HG02970 (cell line): Measurements from ENCODE around the gene AKT2.
A peak's percentile ranks its signal among the peaks of the same experiment; 100 is the strongest.

Experiments used
- ATAC-seq: cut with Tn5 transposase; IDR thresholded peaks from one replicate; pipeline ENCODE4 v1.9.1; 2021; ENCODE audit warnings: mild to moderate bottlenecking, moderate library complexity, moderate number of reproducible peaks; ENCODE audit not compliant: unreplicated experiment, low FRiP score

Gene AKT2

DNA sequence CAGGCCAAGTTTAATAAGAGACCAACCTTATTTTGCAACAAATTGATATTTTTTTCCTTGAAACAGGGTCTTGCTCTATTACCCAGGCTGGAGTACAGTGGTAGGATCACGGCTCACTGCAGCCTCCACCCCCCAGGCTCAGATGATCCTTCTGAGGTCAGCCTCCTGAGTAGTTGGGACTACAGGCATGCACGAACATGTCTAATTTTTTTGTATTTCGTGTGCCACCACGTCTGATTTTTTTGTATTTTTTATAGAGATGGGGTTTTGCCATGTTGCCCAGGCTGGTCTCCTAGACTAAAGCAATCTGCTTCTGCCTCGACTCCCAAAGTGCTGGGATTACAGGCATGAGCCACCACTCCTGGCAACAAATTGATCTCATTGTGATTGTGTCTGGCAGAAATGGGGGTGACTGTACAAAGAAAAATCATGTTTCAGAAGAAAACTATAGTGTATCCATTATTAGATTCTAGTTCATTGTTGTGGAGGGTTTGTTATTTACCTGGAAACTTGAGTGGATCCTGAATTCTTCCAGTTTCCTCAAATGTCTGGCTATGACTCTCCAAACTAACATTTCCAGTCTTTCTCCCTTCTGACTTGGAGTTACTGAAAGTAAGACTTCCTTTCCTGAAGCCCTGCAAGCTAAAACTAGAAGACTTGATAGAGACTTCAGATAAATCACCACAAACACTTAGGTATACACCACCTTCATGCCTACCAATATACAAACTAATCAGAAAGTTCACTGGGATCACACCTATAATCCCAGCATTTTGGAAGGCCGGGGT is 17.3 kb upstream of the AKT2 start:
- no peak for ATAC-seq

DNA sequence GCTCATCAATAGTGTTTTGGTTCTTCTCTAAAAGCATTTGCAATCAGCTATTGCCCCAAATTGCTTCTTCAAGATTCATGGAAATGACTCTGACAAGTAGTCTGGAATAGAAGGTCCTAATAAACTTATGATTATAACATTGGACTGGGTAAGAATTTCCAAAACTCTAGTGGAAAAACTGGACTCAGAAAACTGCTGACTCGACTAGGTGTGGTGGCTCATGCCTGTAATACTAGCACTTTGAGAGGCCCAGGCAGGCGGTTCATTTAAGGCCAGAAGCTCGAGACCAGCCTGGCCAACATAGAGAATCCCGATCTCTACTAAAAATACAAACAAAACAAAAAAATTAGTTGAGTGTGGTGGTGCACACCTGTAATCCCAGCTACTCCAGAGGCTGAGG is 15.5 kb upstream of the AKT2 start:
- ATAC-seq: no peak

DNA sequence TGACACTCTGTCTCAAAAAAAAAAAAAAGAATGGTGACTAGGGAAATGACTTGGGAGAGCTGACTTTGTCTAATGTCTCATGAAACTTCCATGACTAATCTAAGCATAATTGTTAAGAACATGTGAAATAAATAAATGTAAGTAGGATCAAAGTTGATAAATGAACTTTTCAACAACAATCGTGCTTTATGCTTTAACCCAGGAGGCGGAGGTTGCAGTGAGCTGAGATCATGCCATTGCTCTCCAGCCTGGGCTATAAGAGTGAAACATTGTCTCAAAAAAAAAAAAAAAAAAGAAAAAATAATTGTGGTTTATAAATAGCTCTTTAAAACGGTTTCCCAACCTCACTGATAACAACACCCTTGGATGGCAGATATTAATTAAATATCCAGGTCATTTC is 12.9 kb upstream of the AKT2 start:
- ATAC-seq: no peak

DNA sequence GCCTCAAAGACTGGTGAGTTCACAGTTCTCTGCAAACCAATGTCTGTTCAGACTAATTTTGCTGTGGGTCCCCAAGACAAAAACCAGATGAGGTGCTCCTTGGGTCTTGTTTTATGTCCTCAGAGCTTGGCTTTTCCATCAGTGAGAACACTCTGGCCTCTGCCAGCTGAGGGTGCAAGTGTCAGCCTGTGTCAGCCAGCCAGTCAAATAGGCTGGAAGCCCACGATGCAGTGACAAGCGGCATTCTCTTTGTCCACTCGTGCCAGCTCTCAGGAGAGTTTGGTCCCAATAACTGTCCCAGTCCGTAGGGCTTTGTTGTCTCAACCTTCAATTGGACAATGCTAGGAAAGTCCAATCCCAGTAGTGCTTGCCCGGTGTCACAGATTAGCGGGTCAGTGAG is 9.4 kb upstream of the AKT2 start:
- ATAC-seq: no peak

DNA sequence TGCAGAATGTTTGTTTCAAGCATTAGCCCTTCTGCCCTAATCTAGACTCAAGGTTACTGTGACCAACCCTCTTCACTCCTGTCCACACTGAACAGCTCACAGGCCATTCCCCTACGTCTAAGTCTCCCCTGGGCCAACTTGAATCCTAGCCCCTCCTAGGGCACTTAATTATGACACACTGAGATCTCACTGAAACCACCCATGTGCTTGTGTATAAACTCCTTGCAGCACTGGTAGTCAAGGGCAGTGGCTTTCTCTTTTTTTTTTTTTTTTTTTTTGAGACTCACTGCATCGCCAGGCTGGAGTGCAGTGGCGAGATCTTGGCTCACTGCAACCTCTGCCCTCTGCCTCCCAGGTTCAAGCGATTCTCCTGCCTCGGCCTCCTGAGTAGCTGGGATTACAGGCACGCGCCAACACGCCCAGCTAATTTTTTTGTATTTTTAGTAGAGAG is 1.9 kb upstream of the AKT2 start:
- no peak for ATAC-seq

DNA sequence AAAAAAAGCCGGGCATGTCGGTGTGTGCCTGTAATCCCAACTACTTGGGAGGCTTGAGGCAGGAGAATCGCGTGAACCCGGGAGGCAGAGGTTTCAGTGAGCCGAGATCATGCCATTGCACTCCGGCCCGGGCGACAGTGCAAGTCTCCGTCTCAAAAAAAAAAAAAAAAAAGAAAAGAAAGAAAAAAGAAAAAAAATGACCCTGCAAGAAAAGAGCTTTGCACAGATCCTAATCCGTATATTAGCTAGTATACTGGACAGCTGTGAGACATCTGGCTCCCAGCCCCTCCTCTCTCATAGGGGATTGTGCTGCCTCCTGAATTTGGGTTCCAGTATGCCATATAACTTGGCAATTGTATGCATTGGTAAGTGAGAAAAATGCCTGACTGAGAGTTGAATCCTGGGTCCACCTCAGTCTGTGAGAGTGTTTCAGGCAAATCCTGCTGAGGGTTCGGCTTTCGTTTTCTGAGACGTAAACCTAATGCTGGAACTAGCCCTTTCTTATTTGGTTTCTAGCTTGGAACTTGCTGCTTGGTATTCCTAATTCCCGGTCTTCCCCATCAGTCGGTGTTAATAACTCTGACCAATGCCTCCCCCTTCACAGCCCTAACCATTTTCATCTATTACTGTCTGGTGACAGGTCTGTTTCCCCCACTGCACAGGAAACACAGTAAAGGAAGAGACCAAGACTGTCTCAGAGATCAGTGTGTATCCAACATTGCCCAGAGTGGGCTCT is 1.3 kb upstream of the AKT2 start:
- no peak for ATAC-seq

DNA sequence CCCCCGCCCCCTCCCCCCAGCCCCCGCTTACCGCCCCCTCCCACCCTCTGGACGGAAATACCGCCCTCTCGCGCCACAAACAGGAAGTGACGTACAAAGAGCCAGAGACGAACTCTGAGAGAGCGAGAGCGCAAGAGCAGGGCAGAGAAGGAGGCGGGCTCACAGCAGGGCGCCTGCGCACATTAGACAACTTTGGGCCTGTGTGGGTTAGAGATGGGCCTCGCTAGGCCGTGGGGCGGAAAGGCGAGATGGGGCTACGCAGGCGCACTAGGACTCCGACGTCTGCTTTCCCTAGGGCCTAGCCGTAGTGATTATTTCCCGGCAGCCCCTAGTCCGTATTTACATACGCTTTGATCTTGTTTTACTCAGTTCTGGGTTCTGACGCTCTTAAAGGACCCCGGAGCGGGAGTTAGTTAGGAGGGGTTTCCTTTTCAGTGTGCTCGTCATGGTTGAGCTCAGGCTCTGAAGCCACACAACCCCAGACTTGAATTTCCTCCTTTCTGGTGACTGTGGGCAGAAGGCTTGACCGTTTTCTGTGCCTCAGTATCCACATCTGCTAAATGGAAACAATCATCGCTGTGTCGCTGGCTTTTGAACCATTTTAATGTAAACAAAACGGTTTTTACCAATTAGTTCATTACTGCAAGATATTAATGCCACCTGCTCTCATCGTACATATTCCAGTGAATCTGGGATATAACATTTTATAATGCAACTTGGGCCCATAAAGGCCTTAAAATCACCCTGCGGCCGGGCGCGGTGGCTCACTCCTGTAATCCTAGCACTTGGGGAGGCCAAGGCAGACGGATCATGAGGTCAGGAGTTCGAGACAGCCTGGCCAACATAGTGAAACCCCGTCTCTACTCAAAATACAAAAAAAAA is 449 bp upstream of the AKT2 start:
- ATAC-seq: peak; percentile 91

DNA sequence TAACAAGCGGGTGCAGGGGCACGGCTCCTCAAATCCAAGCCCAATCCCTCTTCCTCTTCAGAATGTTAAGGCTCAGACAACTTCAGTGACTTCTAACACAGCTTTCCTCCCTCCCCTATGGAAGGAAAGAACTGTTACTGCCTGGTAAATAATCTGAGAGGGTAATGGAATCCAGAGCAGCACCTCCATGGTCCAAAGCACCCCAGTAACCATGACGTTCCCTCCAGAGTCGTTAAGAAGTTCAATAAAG is 969 bp downstream of the AKT2 start:
- ATAC-seq: no peak

DNA sequence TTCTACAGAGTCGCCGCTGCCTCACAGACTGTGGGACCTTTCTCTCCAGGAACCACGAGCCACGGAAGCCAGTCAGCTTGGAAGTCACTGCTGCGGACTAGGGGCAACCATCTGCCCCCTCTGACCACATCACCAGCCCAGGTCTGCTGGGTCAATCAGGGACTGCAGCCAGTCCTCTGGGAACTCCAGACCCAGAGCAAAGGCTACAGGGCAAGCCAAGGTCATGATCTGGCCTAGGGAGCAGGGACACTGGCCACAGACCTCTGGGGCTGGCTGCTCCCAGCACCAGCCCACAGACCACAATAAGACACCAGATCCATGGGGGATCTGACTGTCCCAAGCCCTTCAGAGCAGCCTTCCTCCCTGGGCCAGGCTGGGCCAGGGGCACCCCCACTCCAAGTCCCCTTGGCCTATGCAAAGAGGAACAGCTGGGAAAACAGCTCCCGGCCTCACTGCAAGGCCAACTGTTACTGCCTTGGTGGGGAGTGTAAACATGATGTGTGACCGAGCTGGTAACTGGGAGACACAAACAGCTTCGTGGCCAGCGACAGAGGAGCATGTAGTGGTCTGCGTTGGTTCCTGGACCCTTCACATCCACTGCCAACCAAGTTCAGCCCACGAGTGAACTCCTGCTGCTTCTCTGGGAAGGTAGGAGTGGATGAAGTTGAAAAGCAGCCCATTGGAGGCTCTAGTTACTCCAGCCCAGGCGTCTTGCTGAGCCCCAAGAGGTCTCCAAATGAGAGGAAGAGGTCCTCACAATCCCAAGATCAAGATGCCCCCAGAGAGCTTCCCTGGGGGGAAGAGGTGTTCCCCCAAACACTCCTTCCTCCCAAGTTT is 1.5 kb downstream of the AKT2 start:
- no peak for ATAC-seq

DNA sequence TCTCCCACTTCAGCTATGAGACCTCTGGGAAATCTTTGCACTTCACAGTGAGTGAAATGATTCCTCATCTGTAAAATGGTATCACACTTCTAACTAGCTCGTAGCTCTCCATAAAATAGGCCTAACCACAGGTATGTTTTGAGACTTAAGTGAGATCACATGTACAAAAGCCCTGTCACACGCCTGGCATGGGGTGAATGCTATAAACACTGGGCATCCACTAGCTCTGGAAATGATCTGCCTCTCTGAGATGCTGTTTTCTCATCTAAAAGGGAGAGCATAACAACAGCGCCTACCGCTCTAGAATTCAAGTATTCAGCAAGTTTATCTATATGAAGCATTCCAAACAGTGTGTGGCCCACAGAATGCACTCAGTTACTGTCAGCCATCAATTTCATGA is 2.2 kb downstream of the AKT2 start:
- ATAC-seq: no peak

DNA sequence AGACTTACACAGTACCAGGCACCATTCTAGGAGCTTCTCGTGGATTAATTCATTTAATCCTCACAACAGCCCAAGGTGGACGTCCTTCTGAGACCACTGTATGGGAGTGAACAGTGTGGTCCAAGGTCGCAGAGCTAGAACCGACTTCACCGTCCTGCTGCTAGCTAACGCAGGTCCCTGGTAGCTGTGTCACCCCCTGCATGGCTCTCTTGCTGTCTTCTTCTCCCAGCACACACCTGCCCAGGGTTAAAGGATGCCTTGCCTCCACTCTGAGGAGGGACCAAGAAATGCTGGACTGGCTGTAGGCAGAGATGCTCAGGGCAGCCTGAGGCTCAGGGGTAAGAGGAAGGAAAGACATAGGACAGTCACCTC is 3.0 kb downstream of the AKT2 start:
- no peak for ATAC-seq

DNA sequence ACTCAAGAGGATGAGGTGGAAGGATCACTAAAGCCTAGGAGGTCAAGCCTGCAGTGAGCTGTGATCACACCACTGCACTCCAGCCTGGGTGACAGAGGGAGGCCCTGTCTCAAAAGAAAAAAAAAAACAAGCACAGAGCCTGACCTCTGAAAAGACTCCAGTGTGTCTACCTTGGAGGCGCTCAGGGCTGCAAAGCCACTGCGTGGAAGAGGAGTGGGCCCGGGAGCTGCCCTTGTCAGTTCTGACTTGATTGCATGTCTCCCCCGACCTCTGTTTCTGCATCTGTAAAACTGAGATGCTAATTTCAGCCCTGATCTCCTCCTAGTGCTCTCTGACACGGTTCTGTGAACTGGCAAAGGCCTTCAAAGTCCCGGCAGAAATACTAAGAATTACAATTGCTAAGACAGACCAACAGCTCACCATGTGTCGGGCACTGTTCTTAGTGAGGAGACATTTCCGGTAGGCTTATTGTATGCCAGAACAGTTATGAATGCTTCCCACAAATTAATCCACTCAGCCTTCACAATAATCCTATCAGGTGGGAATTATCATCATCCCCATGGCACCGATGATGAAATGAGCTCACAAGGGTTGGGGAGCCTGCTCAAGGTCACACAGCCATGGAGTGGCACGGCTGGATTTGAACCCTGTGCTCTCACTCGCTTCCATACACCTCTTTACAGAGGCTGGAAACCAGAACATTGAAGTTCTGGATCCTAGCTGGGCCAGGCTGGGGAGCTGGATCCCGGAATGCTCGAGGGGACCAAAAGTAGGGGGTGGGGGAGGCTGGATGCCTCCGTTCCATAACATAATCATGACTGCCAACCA is 3.5 kb downstream of the AKT2 start:
- no peak for ATAC-seq

DNA sequence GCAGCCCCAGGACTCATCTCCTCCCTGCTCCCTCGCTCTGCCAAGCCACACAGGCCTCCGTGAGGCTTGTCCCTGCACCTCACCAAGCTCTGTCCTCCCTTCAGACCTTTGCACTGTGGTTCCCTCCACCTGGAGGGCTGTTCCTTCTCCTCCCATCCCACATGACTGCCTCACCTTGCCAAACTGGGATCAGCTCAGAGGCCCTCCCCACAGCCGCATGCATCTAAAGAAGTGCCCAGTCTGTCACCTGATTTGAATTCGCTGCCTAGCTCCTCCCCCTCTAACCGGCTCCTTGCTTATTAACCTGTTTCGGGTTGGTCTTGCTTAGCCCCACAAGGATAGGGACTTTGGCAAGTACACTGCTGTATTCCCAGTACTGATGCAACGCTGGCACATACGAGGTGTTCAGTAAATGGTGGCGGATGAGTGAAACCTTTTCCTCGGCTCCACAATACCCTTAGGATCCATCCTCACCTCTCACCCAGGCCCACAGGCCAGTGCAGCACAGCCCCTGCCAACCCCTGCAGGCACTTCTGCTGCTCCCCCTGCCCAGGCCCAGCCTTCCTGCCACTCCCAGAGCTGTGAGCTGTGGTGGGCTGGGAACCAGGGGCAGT is 4.4 kb downstream of the AKT2 start:
- no peak for ATAC-seq

DNA sequence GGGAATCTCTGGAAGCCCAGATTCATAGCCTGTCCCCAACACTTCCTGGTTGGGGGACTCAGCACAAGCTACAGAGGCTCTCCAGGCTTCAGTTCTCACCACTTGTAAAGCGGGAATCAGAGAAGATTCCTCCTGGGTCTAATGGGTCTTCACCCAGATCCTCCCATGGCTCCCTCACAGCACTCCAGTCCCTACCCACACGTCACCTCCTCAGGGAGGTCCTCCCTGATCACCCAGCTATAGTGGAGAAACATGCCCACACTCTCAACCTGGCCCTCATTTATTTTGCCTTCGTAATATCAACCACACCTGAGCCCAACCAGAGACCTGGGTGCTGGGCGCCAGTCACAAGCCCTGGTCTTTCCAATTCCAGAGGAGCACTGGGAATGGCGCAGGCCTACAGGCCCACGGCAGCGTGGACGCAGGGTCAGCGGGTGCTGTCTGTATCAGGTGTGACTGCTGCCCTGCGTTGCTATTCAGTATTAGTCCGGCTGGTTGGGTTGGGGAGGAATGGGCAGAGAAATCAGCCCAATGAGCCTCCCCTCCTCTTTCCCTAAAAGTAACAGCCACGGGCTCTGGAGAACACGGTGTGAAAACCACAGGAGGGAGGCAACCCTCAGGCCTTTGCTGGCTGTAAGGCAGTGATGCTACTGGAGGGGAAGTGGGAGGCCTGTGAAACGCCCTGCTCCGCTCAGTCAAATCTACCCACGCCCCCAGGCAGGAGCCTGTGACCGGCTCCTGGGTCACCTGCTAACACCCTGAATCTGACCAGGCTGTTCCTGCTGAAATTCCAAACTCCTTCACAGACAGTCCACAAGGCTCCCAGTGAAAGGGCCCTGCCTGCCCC is 5.2 kb downstream of the AKT2 start:
- no peak for ATAC-seq

DNA sequence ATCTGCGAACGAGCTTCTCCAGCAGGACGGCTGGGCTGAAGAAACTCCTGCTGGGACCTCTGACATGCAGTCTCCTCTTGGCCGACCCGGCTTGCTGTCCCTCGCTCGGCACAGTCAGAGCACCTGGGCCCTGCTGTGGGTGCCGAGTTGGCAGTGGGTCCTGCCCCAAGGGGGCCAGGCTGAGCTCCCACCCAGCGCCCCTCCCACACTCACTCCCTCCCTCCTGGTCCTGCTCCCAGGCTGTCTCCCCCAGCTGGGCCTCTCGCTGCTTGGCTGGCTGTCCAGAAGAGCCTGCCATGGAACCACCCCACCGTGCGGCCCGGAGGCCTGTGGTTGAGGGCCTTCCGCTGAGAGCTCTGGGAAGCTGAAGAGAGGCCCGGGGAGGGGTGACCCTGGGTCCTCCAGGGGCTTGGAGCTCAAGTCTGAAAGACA is 6.0 kb downstream of the AKT2 start:
- no peak for ATAC-seq

DNA sequence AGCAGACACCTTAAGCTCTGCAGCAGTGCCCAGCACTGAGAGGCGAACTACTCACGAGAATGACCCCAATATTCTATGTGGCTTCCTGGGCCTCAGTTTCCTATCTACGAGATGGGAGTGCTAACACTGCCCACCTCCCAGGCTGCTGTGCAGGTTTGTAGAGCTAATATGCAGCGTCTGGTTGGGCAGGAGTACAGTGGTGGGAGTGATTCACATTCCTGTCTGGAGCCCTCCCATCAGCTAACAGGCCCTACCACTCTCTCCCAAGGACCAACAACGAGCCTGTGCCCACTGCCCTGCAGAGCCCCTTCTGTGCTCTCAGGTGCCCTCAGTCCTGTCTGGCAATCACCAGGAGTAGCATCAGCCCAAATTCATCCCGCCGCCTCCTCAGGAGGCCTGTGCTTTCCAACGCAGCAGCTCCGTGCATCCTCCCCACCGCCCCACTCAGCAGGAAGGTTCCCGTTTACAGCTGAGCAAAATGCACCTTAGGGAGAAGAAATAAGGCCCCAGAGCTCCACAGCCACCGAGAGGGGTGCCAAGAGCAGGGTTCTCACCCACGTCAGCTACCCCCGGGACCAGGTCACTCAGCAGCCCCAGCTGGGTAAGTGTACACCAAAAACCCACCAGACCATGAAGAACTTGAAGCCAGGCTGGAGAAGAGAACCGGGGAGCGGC is 6.6 kb downstream of the AKT2 start:
- ATAC-seq: no peak

DNA sequence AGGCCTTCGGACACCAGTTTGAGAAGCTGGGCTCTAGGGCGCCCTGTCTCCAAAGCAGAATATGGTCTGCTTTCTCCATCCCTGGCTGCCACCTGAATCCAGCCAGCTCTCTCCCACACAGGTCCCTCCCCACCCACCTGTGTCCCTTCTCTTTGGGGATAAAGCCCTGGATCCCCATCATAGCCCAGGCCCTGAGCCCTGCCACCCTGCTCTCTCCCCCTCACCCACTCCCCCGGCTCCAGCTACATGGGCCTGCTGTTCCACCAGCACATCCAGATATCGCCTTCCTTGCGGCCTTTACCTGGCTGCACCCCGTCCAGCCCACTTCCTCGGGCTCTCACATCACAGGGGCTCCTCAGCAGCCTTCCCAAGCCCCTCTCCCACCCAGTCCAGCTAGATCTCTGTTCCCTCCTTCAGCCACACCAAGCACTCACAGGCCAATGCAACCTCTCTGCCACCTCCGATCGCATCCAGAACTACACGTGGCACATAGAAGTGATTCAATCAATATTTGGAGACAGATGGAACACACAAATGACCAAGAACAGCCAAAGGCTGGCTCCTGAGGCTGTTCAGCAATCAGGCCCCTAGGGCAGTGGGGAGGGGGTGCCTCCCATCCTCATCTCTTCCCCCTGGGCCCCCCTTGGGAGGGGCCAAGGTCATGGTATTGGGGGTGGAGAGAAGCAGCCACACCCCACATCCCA is 7.6 kb downstream of the AKT2 start:
- ATAC-seq: no peak
